HepG2 (cell line): ENCODE measurements around the gene P2RX3. TPM values are rescaled to one million over a fixed set of nuclear protein-coding genes. Genes with fewer than 3 reads are reported as not detected.

ENCODE experiments used
- ATAC-seq: fragments of 200-7000 bp; cut with Tn5 transposase; 3 replicates; pipeline ENCODE4 v1.9.1; 2020; ENCODE audit warnings: mild to moderate bottlenecking, moderate library complexity
- BruUV-seq: library from RNA; stranded (reverse); fragments of 400-500 nt; replicated peaks from 2 replicates; lab custom pipeline; 2021; lab: Mats Ljungman, UMichigan
- CTCF ChIA-PET: fragments of 300-600 bp; formaldehyde crosslinking; extraction: SDS; loops from one replicate; lab custom pipeline; 2021; ENCODE audit warnings: low total read pairs, inconsistent platforms, low intra/inter-chr PET ratio; lab: Yijun Ruan, JAX
- POLR2A ChIA-PET: fragments of 350-600 bp; sonication (Branson Sonifier 250); formaldehyde crosslinking; loops from one replicate; lab custom pipeline; 2020; ENCODE audit warnings: antibody characterized with exemption, inconsistent platforms; lab: Yijun Ruan, JAX
- DNase-seq: peaks from one replicate; pipeline ENCODE4 v3.0.0-alpha.2; 2015; ENCODE audit warnings: low spot score
- FAIRE-seq: peaks from 3 replicates; lab custom pipeline; 2011; peaks lifted over from hg19 to GRCh38; lab: Jason Lieb, UNC
- H2AFZ ChIP-seq: one replicate; pipeline ENCODE4 v1.6.1; 2011; ENCODE audit warnings: low read length, inconsistent platforms
- H3K27ac ChIP-seq: fragments of 300-600 bp; 3 replicates; pipeline ENCODE4 v1.8.0; 2011; ENCODE audit warnings: mixed run types, mild to moderate bottlenecking, mixed read lengths, low read length, inconsistent platforms; ENCODE audit not compliant: insufficient read depth; ENCODE audit errors: extremely low read length
- H3K27me3 ChIP-seq, 2 experiments: fragments of 200-600 bp in 1 of 2; 2 replicates in 1 of 2; 3 replicates in 1 of 2; pipeline versions ENCODE4 v1.6.0 to v1.8.0; 2011; ENCODE audit warnings: low read length in 2 of 2, mild to moderate bottlenecking in 2 of 2, moderate library complexity in 2 of 2, inconsistent platforms in 1 of 2; ENCODE audit not compliant: insufficient read depth in 2 of 2, control insufficient read depth in 1 of 2
- H3K36me3 ChIP-seq, 2 experiments: fragments of 200-600 bp in 1 of 2; replicated peaks in 1 of 2; 2 replicates in 1 of 2; 3 replicates in 1 of 2; pipeline versions ENCODE4 v1.5.1 to v1.8.0; 2011; ENCODE audit warnings: low read length in 2 of 2, inconsistent platforms in 1 of 2; ENCODE audit not compliant: insufficient read depth in 2 of 2, control insufficient read depth in 1 of 2
- H3K4me1 ChIP-seq: 2 replicates; pipeline ENCODE4 v1.5.1; 2012; ENCODE audit warnings: low read length, inconsistent platforms; ENCODE audit not compliant: insufficient read depth
- H3K4me2 ChIP-seq: 2 replicates; pipeline ENCODE4 v1.6.0; 2011; ENCODE audit warnings: low read depth, low read length, inconsistent platforms
- H3K4me3 ChIP-seq, 3 experiments: fragments of 200-600 bp in 1 of 3; sonication (generic), shearing (Covaris generic) in 1 of 3; replicated peaks in 1 of 3; 2 replicates each; pipeline ENCODE4 v1.5.1; 2011 to 2016; ENCODE audit warnings: low read length in 3 of 3, inconsistent platforms in 2 of 3, low read depth in 2 of 3, mild to moderate bottlenecking in 2 of 3, control low read depth in 1 of 3, mixed read lengths in 1 of 3; ENCODE audit not compliant: insufficient read depth in 1 of 3
- H3K79me2 ChIP-seq: one replicate; pipeline ENCODE4 v1.6.1; 2011; ENCODE audit warnings: low read length, inconsistent platforms; ENCODE audit not compliant: insufficient read depth
- H3K9ac ChIP-seq: 2 replicates; pipeline ENCODE4 v1.6.0; 2011; ENCODE audit warnings: mild to moderate bottlenecking, low read depth, low read length, inconsistent platforms; ENCODE audit not compliant: insufficient read depth
- H3K9me3 ChIP-seq: 2 replicates; pipeline ENCODE4 v1.5.1; 2012; ENCODE audit warnings: mild to moderate bottlenecking, low read length
- H4K20me1 ChIP-seq: 2 replicates; pipeline ENCODE4 v1.6.0; 2011; ENCODE audit warnings: inconsistent platforms, mild to moderate bottlenecking, low read length, moderate library complexity; ENCODE audit not compliant: insufficient read depth
- AFF4 ChIP-seq: sonication (generic); formaldehyde crosslinking; IDR thresholded peaks from 2 replicates; pipeline ENCODE4 v1.4.0; 2020; ENCODE audit warnings: missing genetic modification reagents
- ARID4A ChIP-seq: sonication (generic); formaldehyde crosslinking; IDR thresholded peaks from 2 replicates; pipeline ENCODE4 v1.5.0; 2020; ENCODE audit warnings: mild to moderate bottlenecking, missing genetic modification reagents, borderline replicate concordance
- EP300 ChIP-seq, 3 experiments: sonication (generic) in 1 of 3; formaldehyde crosslinking in 1 of 3; IDR thresholded peaks; 2 replicates each; pipeline versions ENCODE4 v1.5.1 to v1.6.1; 2011 to 2020; ENCODE audit warnings: low read depth in 2 of 3, low read length in 2 of 3, borderline replicate concordance in 1 of 3, improper control_type of control experiment in 1 of 3, mild to moderate bottlenecking in 1 of 3, missing genetic modification reagents in 1 of 3, moderate library complexity in 1 of 3
- FOSL1 ChIP-seq: sonication (generic); formaldehyde crosslinking; IDR thresholded peaks from 2 replicates; pipeline ENCODE4 v1.9.0; 2021; ENCODE audit warnings: missing genetic modification reagents, borderline replicate concordance
- SP140L ChIP-seq: sonication (generic); formaldehyde crosslinking; IDR thresholded peaks from 2 replicates; pipeline ENCODE4 v1.4.0; 2020; ENCODE audit warnings: missing genetic modification reagents, borderline replicate concordance
- SYNCRIP ChIP-seq: fragments of 200-400 bp; formaldehyde crosslinking; IDR thresholded peaks from 2 replicates; pipeline ENCODE4 v1.6.1; 2018; ENCODE audit warnings: mild to moderate bottlenecking, low read depth, low read length; ENCODE audit not compliant: insufficient read depth
- ZBTB43 ChIP-seq: sonication (generic); formaldehyde crosslinking; conservative IDR thresholded peaks from 2 replicates; pipeline ENCODE4 v1.4.0; 2020; ENCODE audit warnings: missing genetic modification reagents
- ZNF225 ChIP-seq: sonication (generic); formaldehyde crosslinking; IDR thresholded peaks from 2 replicates; pipeline ENCODE4 v1.4.0; 2020; ENCODE audit warnings: mild to moderate bottlenecking, missing genetic modification reagents
- ZNF367 ChIP-seq: sonication (generic); formaldehyde crosslinking; IDR thresholded peaks from 2 replicates; pipeline ENCODE4 v1.4.0; 2020; ENCODE audit warnings: missing genetic modification reagents, borderline replicate concordance
- ZNF597 ChIP-seq: sonication (generic); formaldehyde crosslinking; IDR thresholded peaks from 2 replicates; pipeline ENCODE4 v1.5.0; 2020; ENCODE audit warnings: missing genetic modification reagents
- WGBS: methylation state at CpG from one replicate; pipeline ENCODE4 v1.1.6; 2017; ENCODE audit warnings: low lambda C conversion rate; 5-methylcytosine and 5-hydroxymethylcytosine counted together
- in situ Hi-C: cut with HindIII; loops from 2 replicates; pipeline ENCODE4 v1.10.0; 2017; ENCODE audit warnings: low pct_unique_long_range_greater_than_20kb; ENCODE audit not compliant: extremely low pct_ligation_motif_present
- intact Hi-C: fragments of 100-400 bp; cut with micrococcal nuclease; formaldehyde crosslinking; loops from one replicate; pipeline ENCODE4 v1.10.0; 2022; ENCODE audit not compliant: unreplicated experiment
- polyA plus RNA-seq, 8 experiments: library from polyadenylated mRNA; depleted of rRNA in 3 of 8; stranded (reverse) in 7 of 8; unstranded in 1 of 8; fragments of >200 nt; fragmentation: Illumina TruSeq in 4 of 8; extraction: Trizol in 4 of 8; gene quantifications; 2 replicates each; pipeline versions ENCODE4 v1.2.1 to v1.2.3, GENCODE V29; 2011 to 2016; ENCODE audit warnings: low read depth in 4 of 8, missing spikeins in 1 of 8, mixed read lengths in 1 of 8; ENCODE audit not compliant: insufficient read depth in 1 of 8
- total RNA-seq, 5 experiments: library from RNA; depleted of rRNA; stranded (reverse); fragments of >200 nt; fragmentation: Illumina TruSeq; extraction: Trizol; gene quantifications; 2 replicates each; pipeline ENCODE4 v1.2.3, GENCODE V29; 2016; ENCODE audit warnings: low read depth in 1 of 5

Gene P2RX3
- total and polyA plus RNA-seq, 2 of the 13 experiments (the other 11 are each of a cell fraction or from before 2014, with no cell fraction given), result 0.08 TPM; not detected in 1

GRCh38 chr11:57324154-57324885 lies 13.8 kb upstream of the P2RX3 start:
- intact Hi-C loops (no loop called here), in situ Hi-C loops (no loop called here)
- FAIRE-seq, result no peak
- peak overlapping the region; percentile 86 for H3K4me2 ChIP-seq
- H3K36me3 ChIP-seq, result peaks cover 18 to 41% of the 10 kb centered on the region in 2 experiments
- no peaks in the 10 kb centered on the region for H3K9me3 ChIP-seq
- POLR2A ChIA-PET, result interaction anchor here (0.6 to 3.7 kb wide), 9 partner anchors 9 to 181 kb away, joined by 3 to 65 read pairs (median 5); partner anchors contain the start of gene SSRP1
- H3K4me1 ChIP-seq, result peaks cover 51% of the 10 kb centered on the region
- no peaks in the 10 kb centered on the region; a peak in 1 of 5 replicates for H3K27me3 ChIP-seq
- no TSS peak for BruUV-seq
- H3K27ac ChIP-seq, result peak overlapping the region; percentile 53
- H3K9ac ChIP-seq, result peak overlapping the region; percentile 66
- H3K79me2 ChIP-seq, result peaks cover 12% of the 10 kb centered on the region
- H3K4me3 ChIP-seq, result peak overlapping the region; percentile 71 to 88 (median 76)
- WGBS, result under 1% methylated on average over 21 of the region's 64 CpGs
- peak; percentile 29 for ATAC-seq
- no peak overlapping the region for H2AFZ ChIP-seq
- CTCF ChIA-PET, result no interaction called here
- peaks cover 17% of the 10 kb centered on the region; the same call in 1 of the 2 replicates for H4K20me1 ChIP-seq
- no peak for DNase-seq
- TF ChIP-seq FOSL1 (CRISPR knock-in tag) (no peak), EP300 (IDR thresholded peaks at IDR 0.05; ENCODE audit: low read depth in 2 of 2, low read length in 2 of 2) (peak in 1 of 2 experiments; percentile 67; a peak in 1 of 4 replicates), EP300 (CRISPR knock-in tag; IDR thresholded peaks at IDR 0.05; ENCODE audit: borderline replicate concordance) (no peak), ARID4A (CRISPR knock-in tag) (0 out of 2 replicates have a peak, but pooled peaks have one; percentile 4), ZNF367 (no peak), SYNCRIP (no peak), AFF4 (CRISPR knock-in tag) (no peak), ZNF597 (CRISPR knock-in tag) (no peak), SP140L (CRISPR knock-in tag) (no peak), ZNF225 (CRISPR knock-in tag) (no peak), ZBTB43 (CRISPR knock-in tag) (no peak)
